NT2/D1 (cell line): Measurements from ENCODE around the gene EIF4E2.

Experiments
- YY1 ChIP-seq: IDR thresholded peaks from 2 replicates; pipeline ENCODE4 v1.6.1; 2011; ENCODE audit not compliant: insufficient read length, insufficient read depth
- ZNF274 ChIP-seq: IDR thresholded peaks from 2 replicates; pipeline ENCODE4 v1.6.1; 2011; ENCODE audit warnings: mild to moderate bottlenecking, low read depth, low read length

GRCh38 chr2:232532419-232532818 is 18.1 kb upstream of the EIF4E2 start:
- TF ChIP-seq ZNF274 (no peak), YY1 (no peak)
